Activated CD4-positive, alpha-beta T cell treated with anti-CD3 and anti-CD28 coated beads, Interleukin-2, amount 50 U/mL, for 24 hours (primary cell): Measurements from ENCODE around the gene WDR70.
"Not testable (repeated sequence)": the region's sequence is repeated elsewhere in the genome, so short reads cannot be mapped to it uniquely, and the experiment has no call there.

ENCODE experiments used
- DNase-seq, 2 donors: peaks; one replicate each; pipeline ENCODE4 v3.0.0-alpha.2; 2020; ENCODE audit warnings: low read depth in 1 of 2, low spot score in 1 of 2

WDR70 gene

GRCh38 chr5:37511646-37512045 is 132.5 kb downstream of the WDR70 start:
- no peak for DNase-seq

- no peak for DNase-seq
Measured at GRCh38 chr5:37514946-37515345, 135.8 kb downstream of the WDR70 start.

- DNase-seq, result no peak
Measured at GRCh38 chr5:37517686-37518085, 138.6 kb downstream of the WDR70 start.

GRCh38 chr5:37518356-37518755 is 139.2 kb downstream of the WDR70 start:
- not testable (repeated sequence) for DNase-seq

GRCh38 chr5:37519304-37519703 is 140.2 kb downstream of the WDR70 start:
- no peak for DNase-seq

GRCh38 chr5:37519807-37520206 is 140.7 kb downstream of the WDR70 start:
- no peak for DNase-seq

- no peak for DNase-seq
Measured at GRCh38 chr5:37520811-37521210, 141.7 kb downstream of the WDR70 start.

GRCh38 chr5:37532976-37533740 is 154.0 kb downstream of the WDR70 start:
- no peak for DNase-seq

- no peak for DNase-seq
Measured at GRCh38 chr5:37533851-37534250, 154.7 kb downstream of the WDR70 start.

- no peak for DNase-seq
Measured at GRCh38 chr5:37539459-37539858, 160.3 kb downstream of the WDR70 start.

- no peak for DNase-seq
Measured at GRCh38 chr5:37543216-37543615, 164.1 kb downstream of the WDR70 start.

GRCh38 chr5:37549411-37549810 is 170.3 kb downstream of the WDR70 start:
- DNase-seq, result no peak

GRCh38 chr5:37552161-37552560 is 173.0 kb downstream of the WDR70 start:
- no peak for DNase-seq

- no peak for DNase-seq
Measured at GRCh38 chr5:37552770-37553719, 173.9 kb downstream of the WDR70 start.

- no peak for DNase-seq
Measured at GRCh38 chr5:37553720-37554404, 174.7 kb downstream of the WDR70 start.

GRCh38 chr5:37554405-37554739 is 175.3 kb downstream of the WDR70 start:
- DNase-seq, result no peak

- DNase-seq, result no peak
Measured at GRCh38 chr5:37554938-37555337, 175.8 kb downstream of the WDR70 start.

- no peak for DNase-seq
Measured at GRCh38 chr5:37557734-37558293, 178.7 kb downstream of the WDR70 start.

- DNase-seq, result no peak
Measured at GRCh38 chr5:37565062-37565670, 186.0 kb downstream of the WDR70 start.

GRCh38 chr5:37567566-37567965 is 188.4 kb downstream of the WDR70 start:
- no peak for DNase-seq
